ENCODE measurements around the gene TMEM214. TPM values are rescaled to one million over a fixed set of nuclear protein-coding genes. Genes with fewer than 3 reads are reported as not detected.

TMEM214 gene
- total and polyA plus RNA-seq, 2 donors from 2014 or later, result 50.5 to 74.8 TPM

GRCh38 chr2:27009716-27010115 lies 23.0 kb upstream of the TMEM214 start:
- intact Hi-C loops (cut with DNase I), result no loop called here

GRCh38 chr2:27010139-27010538 lies 22.6 kb upstream of the TMEM214 start:
- intact Hi-C loops (cut with DNase I), result no loop called here

More at GRCh38 chr2:27009716-27010115, 23.0 kb upstream of the TMEM214 start:
- H3K9me3 ChIP-seq (ENCODE audit: control insufficient read depth in 2 of 3, insufficient read depth in 1 of 3, low read length in 3 of 3), result no peaks in the 10 kb centered on the region
- H3K4me1 ChIP-seq (ENCODE audit: control insufficient read depth in 2 of 3, insufficient read depth in 2 of 3, low read depth in 1 of 3, low read length in 3 of 3), result no peaks in the 10 kb centered on the region
- DNase-seq, result no peak
- H3K4me3 ChIP-seq (ENCODE audit: low read length in 3 of 3), result no peak overlapping the region
- no peak overlapping the region for H3K9ac ChIP-seq (ENCODE audit: low read length in 3 of 3)
- H3K27ac ChIP-seq (ENCODE audit: low read depth in 2 of 2, low read length in 2 of 2), result no peak overlapping the region
- no peaks in the 10 kb centered on the region for H3K27me3 ChIP-seq (ENCODE audit: control insufficient read depth, insufficient read depth, low read length)
- no peaks in the 10 kb centered on the region for H3K36me3 ChIP-seq (ENCODE audit: control insufficient read depth in 2 of 3, insufficient read depth in 3 of 3, low read length in 3 of 3)
- no peak for FAIRE-seq
- no peak for TF ChIP-seq CTCF (IDR thresholded peaks at IDR 0.05; ENCODE audit: borderline replicate concordance, extremely low read depth, insufficient read depth)

GRCh38 chr2:27013738-27014137 lies 19.0 kb upstream of the TMEM214 start:
- FAIRE-seq (no peak), DNase-seq (peak in 1 of 5 donors; percentile 10)
- Histone ChIP-seq H3K27ac (ENCODE audit: low read depth in 2 of 2, low read length in 2 of 2) (no peak overlapping the region), H3K4me1 (ENCODE audit: control insufficient read depth in 2 of 3, insufficient read depth in 2 of 3, low read depth in 1 of 3, low read length in 3 of 3) (peaks cover 0 to 10% (median 9%) of the 10 kb centered on the region in 3 donors), H3K9me3 (ENCODE audit: control insufficient read depth in 2 of 3, insufficient read depth in 1 of 3, low read length in 3 of 3) (no peaks in the 10 kb centered on the region), H3K4me3 (ENCODE audit: low read length in 3 of 3) (no peak overlapping the region), H3K9ac (ENCODE audit: low read length in 3 of 3) (no peak overlapping the region), H3K36me3 (ENCODE audit: control insufficient read depth in 2 of 3, insufficient read depth in 3 of 3, low read length in 3 of 3) (no peaks in the 10 kb centered on the region), H3K27me3 (ENCODE audit: control insufficient read depth, insufficient read depth, low read length) (no peaks in the 10 kb centered on the region)
- intact Hi-C loops (cut with DNase I), result no loop called here
- TF ChIP-seq CTCF (IDR thresholded peaks at IDR 0.05; ENCODE audit: borderline replicate concordance, extremely low read depth, insufficient read depth), result no peak

More at GRCh38 chr2:27010139-27010538, 22.6 kb upstream of the TMEM214 start:
- Histone ChIP-seq H3K36me3 (ENCODE audit: control insufficient read depth in 2 of 3, insufficient read depth in 3 of 3, low read length in 3 of 3) (no peaks in the 10 kb centered on the region), H3K27me3 (ENCODE audit: control insufficient read depth, insufficient read depth, low read length) (no peaks in the 10 kb centered on the region), H3K4me3 (ENCODE audit: low read length in 3 of 3) (no peak overlapping the region), H3K27ac (ENCODE audit: low read depth in 2 of 2, low read length in 2 of 2) (no peak overlapping the region), H3K9ac (ENCODE audit: low read length in 3 of 3) (no peak overlapping the region), H3K4me1 (ENCODE audit: control insufficient read depth in 2 of 3, insufficient read depth in 2 of 3, low read depth in 1 of 3, low read length in 3 of 3) (peaks cover 0 to 3% (median 3%) of the 10 kb centered on the region in 3 donors), H3K9me3 (ENCODE audit: control insufficient read depth in 2 of 3, insufficient read depth in 1 of 3, low read length in 3 of 3) (no peaks in the 10 kb centered on the region)
- TF ChIP-seq CTCF (IDR thresholded peaks at IDR 0.05; ENCODE audit: borderline replicate concordance, extremely low read depth, insufficient read depth), result no peak
- no peak for DNase-seq
- FAIRE-seq, result no peak
